Stimulated activated CD8-positive, alpha-beta memory T cell treated with anti-CD3 and anti-CD28 coated beads, Interleukin-12 subunit alpha, Interleukin-12 subunit beta, amount 100 ng/mL, for 24 hours (primary cell): ENCODE results near the gene PLCL2.
"Not testable (repeated sequence)": the region's sequence is repeated elsewhere in the genome, so short reads cannot be mapped to it uniquely, and the experiment has no call there.

Experiments used
- DNase-seq: peaks from one replicate; pipeline ENCODE4 v3.0.0-alpha.2; 2020; ENCODE audit errors: extremely low read depth

PLCL2 gene

DNA sequence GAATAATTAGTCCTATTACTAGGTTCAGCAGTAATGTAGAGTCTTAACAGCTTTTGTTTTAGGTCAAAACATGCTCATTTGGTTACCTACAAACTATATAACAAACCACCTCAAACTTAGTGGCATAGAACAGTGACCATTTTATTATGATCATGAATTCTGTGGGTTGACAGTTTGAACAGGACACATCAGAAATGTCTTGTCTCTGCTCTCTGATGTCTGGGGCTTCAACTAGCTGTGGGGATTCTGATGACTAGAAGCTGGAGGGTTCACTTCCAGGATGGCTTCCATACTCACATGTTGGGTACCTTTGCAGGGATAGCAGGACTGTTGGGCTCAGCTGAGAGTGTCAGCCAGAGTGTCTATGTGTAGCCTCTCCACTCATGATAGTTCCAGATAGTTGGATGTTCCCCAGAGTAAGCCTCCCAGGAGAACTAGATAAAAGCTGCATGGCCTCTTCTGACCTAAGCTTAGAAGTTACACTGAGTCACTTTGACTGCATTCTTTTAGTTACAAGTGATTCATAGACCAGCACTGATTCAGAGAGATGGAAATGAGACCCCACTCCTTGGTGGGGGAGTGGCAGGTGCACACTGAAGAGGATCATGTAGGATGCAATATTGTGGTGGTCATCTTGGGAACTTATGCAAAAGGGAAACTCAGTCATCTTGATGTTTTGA is 32.6 kb downstream of the PLCL2 start:
- no peak for DNase-seq

DNA sequence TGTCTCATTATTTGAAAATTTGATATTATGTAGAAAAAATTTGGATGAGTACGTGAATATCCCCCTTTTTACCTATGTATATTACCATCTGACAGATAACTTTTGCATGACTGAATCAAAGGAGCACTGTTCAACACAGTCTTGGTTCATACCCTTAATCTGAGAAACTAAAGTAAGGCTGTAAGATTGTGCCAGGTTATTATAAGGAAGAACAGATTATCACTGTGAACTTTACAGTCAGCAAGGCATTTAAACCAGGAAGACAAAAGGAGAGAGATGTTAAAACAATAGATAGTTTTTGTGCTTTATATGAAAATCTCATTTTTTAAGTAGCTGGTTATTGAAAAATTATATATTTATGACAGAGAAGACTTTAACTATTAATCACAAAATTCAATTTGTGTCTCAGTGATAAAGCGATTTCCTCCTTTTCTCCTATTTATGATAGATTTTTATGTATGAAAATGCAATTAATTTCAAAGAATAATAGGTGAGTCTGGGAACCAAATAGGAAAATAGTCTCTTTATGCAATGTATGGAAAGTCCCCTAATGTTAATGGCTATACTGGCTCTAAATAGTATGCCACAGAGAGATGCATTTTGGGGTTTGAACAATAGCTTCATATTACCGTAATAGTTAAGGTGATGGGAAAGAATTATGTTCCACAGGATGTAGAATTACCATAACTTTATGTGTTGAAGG is 33.4 kb downstream of the PLCL2 start:
- no peak for DNase-seq

DNA sequence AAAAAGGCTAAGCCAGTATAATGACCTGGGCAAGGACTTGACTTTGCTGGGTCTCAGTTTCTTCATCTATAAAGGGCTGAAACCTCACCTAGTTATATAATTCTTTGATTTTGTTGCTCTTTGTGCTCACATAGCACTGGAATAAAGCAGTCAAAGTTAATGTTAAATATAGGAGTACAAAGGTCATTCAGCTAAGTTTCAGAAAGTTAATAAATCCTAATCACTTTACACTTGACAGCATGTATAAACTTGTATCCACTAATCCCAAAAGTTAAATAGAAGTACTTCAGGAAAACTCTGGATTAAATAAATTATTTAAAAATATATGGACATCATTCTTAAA is 33.9 kb downstream of the PLCL2 start:
- DNase-seq, result no peak

GRCh38 chr3:16923112-16923511 is 38.4 kb downstream of the PLCL2 start:
- DNase-seq, result no peak

DNA sequence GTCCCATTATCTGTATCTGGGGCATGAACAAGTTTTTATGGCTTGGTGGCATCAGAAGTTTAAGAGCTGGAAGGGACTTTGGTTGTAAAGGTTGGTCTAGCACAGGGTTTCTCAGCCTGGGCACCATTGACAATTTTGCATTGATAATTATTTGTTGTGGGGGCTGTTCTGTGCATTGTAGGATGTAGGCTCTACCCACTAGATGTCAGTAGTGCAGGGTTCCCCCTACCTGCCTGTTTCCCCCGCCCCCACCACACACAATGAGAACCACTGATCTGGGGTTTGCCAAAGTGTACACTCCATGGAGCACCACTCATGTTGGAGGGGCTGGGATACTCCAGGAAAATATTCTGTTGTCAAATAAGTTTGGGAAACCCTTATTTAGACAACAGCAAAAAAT is 42.7 kb downstream of the PLCL2 start:
- no peak for DNase-seq

DNA sequence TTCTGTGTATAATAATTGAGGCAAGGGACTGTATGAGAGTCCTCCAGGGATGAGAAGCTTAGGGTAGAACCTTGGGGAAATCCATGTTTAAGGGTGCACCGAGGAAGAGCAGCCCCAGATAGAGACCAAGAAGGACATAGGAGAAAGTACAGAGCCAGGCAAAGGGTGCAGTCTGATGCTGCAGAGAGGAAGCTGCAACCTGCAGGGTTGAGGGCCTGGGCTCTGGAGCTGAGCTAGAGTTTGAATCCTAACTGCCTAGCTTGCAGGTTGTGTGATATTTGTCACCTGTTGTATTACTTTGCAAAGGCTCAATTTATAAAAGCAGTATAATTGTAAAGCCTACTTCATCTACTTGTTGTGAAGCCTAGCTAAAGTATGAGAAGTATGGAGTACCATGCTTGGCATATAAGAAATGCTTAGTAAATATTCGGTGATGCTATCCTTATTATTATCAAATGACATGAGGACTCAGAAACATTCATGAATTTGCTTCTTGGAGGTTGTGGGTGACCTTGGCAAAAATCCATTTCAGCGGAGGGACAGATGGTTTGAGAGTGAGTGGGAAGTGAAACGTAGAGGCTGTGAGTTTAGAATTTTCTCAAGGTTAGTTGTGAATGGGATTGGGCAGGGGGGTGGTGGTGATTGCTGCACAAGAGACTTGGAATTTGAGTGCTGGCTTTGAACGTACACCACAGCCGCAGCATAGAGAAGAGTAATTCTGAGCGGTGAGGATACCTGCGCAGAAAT is 43.8 kb downstream of the PLCL2 start:
- DNase-seq, result no peak

DNA sequence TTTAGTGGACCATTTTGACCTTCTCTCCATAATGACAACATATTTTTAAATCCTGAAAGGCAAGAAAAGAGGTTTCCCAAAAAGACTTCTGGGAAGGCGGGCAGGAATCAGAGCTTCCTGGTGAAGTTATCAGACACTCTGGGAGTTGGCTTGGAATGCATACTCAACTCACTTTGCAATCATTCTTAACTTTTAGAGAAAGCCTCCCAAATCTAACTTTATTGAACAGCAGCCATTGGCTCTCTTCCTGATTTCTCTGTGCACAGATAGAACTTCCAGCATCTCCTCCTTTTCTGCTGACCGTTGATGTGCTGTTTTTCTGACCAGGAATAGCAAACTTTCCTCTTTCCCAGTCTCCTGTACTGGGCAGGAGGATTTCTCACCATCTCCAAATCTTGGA is 44.6 kb downstream of the PLCL2 start:
- no peak for DNase-seq

GRCh38 chr3:16932877-16933276 is 48.1 kb downstream of the PLCL2 start:
- no peak for DNase-seq

- no peak for DNase-seq
Observed at GRCh38 chr3:16935781-16936180, 51.0 kb downstream of the PLCL2 start.

DNA sequence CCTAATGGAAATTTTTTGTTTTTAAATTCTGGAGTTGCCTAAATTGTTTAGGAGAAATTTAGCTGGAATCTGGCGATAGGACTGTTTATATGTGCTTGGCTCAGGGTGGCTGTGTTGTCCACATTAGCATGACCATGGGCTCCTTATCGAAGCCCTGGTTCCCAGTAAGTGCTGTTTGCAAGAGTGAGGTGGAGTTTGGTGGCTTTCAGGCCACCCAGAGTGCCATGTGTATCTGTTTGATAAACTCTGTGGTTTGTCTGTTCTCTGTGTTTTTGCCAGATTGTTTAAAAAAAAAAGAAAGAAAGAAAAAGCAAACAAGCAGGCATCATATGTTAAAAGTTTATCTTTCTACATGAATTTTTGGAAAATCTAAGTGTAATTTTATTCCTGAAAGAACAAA is 51.5 kb downstream of the PLCL2 start:
- DNase-seq, result no peak

DNA sequence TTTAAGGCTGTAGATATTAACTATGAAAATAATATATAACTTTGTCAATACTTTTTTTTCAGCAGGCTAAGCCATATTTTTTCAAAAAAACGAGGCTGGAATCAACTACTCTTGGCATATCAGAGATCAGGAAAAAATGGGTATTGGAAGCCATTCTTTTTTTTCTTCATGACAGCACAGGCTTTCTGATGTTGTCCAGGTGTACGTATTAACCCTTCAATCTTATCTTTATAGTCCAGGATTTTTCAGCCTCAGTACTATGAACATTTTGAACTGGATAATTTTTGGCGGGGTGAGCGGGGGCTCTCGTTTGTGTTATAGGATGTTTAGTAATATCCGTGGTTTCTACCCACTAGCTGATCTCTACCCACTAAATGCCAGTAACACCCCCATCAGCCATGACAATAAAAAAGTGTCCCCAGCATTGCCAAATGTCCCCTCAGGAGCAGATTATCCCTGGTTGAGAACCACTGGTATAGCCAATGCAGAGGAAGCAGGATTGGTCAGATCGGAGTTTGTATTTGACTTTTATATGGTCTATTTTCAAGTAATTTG is 52.0 kb downstream of the PLCL2 start:
- DNase-seq, result no peak

- DNase-seq, result no peak
Observed at GRCh38 chr3:16937326-16937845, 52.6 kb downstream of the PLCL2 start.

- no peak for DNase-seq
Observed at GRCh38 chr3:16940769-16941700, 56.3 kb downstream of the PLCL2 start.

DNA sequence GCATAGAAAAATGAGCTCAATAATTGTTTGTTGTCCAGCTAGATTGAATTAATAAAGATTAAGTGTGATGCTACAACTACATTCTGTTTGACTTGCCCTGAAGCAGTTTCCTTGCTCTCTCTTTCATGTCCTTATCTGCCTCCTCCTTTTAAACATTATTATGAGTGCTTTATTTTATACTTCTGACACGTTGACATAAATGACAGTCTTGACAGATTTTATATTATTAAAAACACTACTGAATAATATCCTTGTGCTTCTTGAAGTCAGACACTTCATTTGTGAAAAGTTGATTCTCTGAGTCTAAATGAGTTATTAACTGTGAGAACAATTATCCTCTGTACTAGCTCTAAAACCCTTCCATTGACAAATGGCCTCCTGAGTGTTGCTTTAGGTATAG is 58.2 kb downstream of the PLCL2 start:
- no peak for DNase-seq

DNA sequence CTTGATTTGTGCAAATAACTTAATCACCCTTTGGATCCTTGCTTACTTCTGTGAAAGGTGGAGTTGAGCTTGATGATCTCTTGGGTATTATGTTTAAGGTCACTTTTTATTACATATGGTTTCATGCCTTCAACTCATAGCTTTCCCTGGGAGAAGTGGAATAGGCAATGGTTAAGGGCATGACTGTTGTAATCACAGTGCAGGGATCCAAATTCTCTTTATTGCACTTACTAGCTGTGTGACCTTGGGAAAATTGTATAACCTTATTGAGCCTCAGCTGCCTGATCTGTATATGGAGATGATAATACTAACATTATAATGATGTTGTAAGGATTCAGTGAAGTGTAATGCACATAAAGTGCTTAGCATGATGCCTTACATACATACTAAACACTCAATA is 59.1 kb downstream of the PLCL2 start:
- DNase-seq, result no peak

DNA sequence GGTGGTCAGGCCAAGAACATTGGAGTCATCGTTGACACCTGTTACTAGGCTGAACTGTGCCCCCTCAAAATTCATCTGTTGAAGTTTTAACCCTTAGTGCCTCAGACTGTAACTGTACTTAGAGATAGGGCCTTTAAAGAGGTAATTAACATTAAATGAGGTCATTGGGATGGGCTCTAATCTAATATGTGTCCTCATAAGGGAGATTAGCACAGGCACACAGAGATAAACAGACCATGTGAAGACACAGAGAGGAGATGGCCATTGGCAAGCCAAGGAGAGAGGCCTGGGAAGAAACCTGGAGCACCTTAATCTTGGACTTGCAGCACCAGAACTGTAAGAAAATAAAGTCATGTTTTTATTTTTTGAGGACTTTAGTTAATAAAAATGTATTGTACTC is 59.6 kb downstream of the PLCL2 start:
- DNase-seq, result no peak

DNA sequence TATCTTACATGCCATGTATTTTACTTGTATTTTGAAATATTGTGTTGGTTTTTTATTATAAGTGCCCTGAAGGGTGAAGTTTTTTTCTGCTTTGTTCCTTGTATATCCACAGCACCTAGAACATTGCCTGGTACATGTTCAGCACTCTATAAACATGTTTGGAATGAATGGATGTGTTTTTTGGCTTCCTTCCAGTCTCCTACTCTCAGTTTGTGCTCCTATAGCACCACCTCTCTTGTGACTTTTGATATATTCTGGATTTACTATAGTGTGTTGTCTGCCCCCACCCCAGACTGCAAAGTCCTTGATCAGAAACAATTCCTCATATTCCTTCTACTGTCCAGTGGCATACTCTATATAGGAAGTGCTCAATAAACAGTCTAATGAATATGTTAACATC is 60.6 kb downstream of the PLCL2 start:
- DNase-seq, result no peak

DNA sequence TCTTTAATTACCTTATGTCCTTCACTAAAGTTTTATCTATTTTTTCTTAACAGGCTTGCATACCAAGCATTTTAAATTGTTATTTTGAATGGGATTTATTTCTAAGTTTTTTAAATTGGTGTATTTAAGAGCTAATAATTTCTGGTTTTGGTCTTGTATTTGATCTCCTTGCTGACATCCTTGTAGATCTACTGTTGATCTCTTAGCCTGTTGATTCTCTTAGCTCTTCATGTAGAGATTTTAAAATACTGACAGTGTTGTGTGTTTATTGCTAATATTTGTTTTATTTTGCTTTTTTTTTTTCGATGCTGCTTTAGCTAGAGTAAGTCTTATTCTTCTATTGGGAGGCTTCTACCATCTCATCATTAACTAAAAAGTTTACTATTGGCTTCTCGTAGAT is 65.5 kb downstream of the PLCL2 start:
- no peak for DNase-seq

GRCh38 chr3:16950845-16951244 is 66.1 kb downstream of the PLCL2 start:
- DNase-seq, result no peak

DNA sequence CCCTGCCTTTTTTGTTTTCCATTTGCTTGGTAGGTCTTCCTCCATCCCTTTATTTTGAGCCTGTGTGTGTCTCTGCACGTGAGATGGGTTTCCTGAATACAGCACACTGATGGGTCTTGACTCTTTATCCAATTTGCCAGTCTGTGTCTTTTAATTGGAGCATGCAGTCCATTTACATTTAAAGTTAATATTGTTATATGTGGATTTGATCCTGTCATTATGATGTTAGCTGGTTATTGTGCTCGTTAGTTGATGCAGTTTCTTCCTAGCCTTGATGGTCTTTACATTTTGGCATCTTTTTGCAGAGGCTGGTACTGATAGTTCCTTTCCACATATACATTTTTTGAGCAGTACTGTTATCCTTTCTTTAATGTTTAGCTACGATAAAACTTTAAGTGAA is 73.1 kb downstream of the PLCL2 start:
- not testable (repeated sequence) for DNase-seq

DNA sequence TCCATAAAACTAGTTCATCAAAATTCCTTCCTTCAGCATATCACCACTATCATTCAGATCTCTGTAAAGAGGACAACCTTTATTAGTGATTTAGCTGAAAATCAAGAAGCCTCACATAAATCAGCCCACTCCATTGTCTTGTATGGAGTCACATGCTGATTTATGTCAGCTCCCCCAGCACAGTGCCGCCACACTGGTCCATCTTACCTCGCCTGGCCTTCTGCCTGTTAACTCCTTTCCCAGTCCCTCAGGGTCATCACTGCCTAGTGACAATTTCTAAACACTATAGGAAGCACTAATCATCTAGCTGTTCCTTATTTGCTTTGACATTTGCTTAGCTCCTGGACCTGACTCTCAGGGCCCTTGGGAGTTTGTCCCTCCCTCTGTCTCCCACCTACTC is 75.4 kb downstream of the PLCL2 start:
- DNase-seq, result no peak
